Epithelial cell of proximal tubule (primary cell): ENCODE results near the gene BLM. TPM values are rescaled to one million over a fixed set of nuclear protein-coding genes. Genes with fewer than 3 reads are reported as not detected.

ENCODE experiments used
- DNase-seq: peaks from one replicate; pipeline ENCODE4 v3.0.0-alpha.2; 2011; ENCODE audit warnings: low read depth
- H3K4me3 ChIP-seq: 2 replicates; pipeline ENCODE4 v1.5.1; 2011; ENCODE audit warnings: low read depth, mild to moderate bottlenecking, low read length
- CTCF ChIP-seq: conservative IDR thresholded peaks from 2 replicates; pipeline ENCODE4 v1.5.1; 2012; ENCODE audit warnings: low read depth, mild to moderate bottlenecking, low read length
- total RNA-seq: library from RNA; depleted of rRNA; stranded (reverse); fragments of >200 nt; gene quantifications from 2 replicates; pipeline ENCODE4 v1.2.3, GENCODE V29; 2015

Gene BLM
- total RNA-seq, 1 donor from 2014 or later = 13.0 TPM

- H3K4me3 ChIP-seq = no peak overlapping the region
- DNase-seq = no peak
- TF ChIP-seq CTCF = no peak
Observed at GRCh38 chr15:90679959-90680358, 37.2 kb upstream of the BLM start.

- TF ChIP-seq CTCF = no peak
- no peak overlapping the region for H3K4me3 ChIP-seq
- DNase-seq = no peak
Observed at GRCh38 chr15:90680371-90680935, 36.7 kb upstream of the BLM start.

GRCh38 chr15:90681056-90681455 lies 36.1 kb upstream of the BLM start:
- H3K4me3 ChIP-seq = no peak overlapping the region
- no peak for TF ChIP-seq CTCF
- no peak for DNase-seq

- no peak overlapping the region for H3K4me3 ChIP-seq
- DNase-seq = no peak
- no peak for TF ChIP-seq CTCF
Observed at GRCh38 chr15:90681480-90681879, 35.7 kb upstream of the BLM start.

GRCh38 chr15:90683371-90683770 lies 33.8 kb upstream of the BLM start:
- no peak for DNase-seq
- H3K4me3 ChIP-seq = no peak overlapping the region
- no peak for TF ChIP-seq CTCF

- no peak for DNase-seq
- H3K4me3 ChIP-seq = no peak overlapping the region
- no peak for TF ChIP-seq CTCF
Observed at GRCh38 chr15:90683876-90684275, 33.3 kb upstream of the BLM start.

- no peak for TF ChIP-seq CTCF
- DNase-seq = no peak
Observed at GRCh38 chr15:90684281-90684680, 32.9 kb upstream of the BLM start.

More at GRCh38 chr15:90684281-90684680, 32.9 kb upstream of the BLM start:
- H3K4me3 ChIP-seq = no peak overlapping the region
